Activated CD4-positive, CD25-positive, alpha-beta regulatory T cell treated with anti-CD3 and anti-CD28 coated beads, Interleukin-2, amount 50 U/mL, for 24 hours (primary cell): Measurements from ENCODE around the gene PALLD.

Experiments
- ATAC-seq, 2 donors: fragments of 150-1000 bp; cut with Tn5 transposase; one replicate each; pipeline ENCODE4 v1.10.0; 2021; ENCODE audit warnings: mild to moderate bottlenecking in 1 of 2, moderate library complexity in 1 of 2

Gene PALLD

DNA sequence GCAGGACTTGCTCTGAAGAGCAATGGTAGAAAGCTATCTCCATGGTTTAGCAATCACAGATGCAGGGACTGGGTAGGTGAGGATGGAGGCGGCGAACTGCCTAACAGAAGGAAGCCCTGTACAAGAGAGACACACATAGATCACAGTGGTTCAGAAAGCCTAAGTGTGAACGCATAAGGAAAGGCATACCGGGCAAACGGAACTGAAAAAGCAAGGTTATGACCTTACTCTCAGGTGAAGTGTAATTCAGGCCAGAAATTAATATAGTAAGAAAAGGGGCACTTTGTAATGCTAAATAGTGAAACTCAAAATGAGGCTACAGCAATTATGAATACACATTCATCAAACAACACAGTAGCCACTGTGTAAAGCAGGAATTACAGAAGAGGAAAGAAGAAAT, 126.6 kb downstream of the PALLD start:
- ATAC-seq = no peak

GRCh38 chr4:168628251-168628650, 131.4 kb downstream of the PALLD start:
- no peak for ATAC-seq

DNA sequence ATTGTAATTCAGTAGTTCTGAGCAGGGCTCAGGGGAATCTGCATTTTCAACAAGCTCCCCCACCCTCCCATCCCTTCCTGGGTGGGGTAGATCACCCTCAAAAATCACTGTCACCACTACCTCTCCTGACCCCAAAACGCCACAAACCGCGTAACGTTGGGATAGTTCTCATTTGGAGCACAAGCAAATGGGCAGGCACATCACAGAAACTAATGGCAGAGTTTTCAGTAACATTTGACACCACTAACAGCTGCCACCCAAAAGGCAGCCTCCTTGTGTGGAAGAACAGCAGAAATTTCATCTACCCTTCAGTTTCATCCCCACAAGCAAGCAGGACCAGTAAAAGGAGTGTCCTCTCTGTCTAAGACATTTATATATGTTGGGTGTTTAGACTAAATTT, 132.7 kb downstream of the PALLD start:
- no peak for ATAC-seq

- ATAC-seq = no peak
These were observed 133.8 kb downstream of the PALLD start for GRCh38 chr4:168630445-168631187.

- no peak for ATAC-seq
These were observed 134.7 kb downstream of the PALLD start for GRCh38 chr4:168631241-168632162.

- ATAC-seq = no peak
These were observed 135.5 kb downstream of the PALLD start for GRCh38 chr4:168632301-168632725.

DNA sequence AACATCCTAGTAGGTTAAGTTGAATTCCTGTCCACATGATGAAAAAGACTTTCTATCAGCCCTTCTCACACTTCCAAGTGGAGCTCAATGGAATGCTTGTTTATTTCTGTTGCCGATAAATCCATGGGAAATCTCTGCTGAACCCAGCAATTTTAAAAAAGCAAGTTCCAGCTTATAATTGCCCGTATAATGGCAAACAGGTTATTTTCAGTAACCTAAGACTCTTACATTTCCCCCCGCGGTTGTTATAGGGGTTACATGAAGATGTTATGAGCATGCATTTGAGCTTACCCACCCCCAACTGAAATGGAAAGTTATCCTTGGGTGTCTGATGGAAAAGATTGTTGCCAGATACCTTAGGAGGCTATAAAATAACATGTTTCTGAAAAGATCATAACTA, 136.2 kb downstream of the PALLD start:
- no peak for ATAC-seq

DNA sequence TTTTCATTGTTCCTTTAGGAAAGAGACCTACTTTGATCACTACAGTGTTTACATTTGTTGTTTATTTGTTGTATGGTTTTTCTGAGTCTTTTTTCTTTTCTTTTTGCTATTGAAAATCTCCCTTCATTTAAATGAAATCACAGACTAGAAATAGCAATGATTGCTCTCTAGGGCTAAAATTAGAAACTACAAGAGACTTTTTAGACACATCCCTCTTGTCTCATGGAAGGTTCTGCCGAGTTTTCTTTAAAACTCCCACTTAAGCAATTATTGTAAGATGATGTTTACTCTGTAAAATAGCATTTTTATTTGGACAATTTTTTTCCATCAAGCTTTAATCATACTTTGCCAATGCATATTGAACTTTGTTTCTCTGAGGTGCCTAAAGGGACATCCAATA, 136.6 kb downstream of the PALLD start:
- ATAC-seq = no peak

- ATAC-seq = no peak
These were observed 137.5 kb downstream of the PALLD start for GRCh38 chr4:168634276-168634802.

- ATAC-seq = no peak
These were observed 139.2 kb downstream of the PALLD start for GRCh38 chr4:168636040-168636439.

DNA sequence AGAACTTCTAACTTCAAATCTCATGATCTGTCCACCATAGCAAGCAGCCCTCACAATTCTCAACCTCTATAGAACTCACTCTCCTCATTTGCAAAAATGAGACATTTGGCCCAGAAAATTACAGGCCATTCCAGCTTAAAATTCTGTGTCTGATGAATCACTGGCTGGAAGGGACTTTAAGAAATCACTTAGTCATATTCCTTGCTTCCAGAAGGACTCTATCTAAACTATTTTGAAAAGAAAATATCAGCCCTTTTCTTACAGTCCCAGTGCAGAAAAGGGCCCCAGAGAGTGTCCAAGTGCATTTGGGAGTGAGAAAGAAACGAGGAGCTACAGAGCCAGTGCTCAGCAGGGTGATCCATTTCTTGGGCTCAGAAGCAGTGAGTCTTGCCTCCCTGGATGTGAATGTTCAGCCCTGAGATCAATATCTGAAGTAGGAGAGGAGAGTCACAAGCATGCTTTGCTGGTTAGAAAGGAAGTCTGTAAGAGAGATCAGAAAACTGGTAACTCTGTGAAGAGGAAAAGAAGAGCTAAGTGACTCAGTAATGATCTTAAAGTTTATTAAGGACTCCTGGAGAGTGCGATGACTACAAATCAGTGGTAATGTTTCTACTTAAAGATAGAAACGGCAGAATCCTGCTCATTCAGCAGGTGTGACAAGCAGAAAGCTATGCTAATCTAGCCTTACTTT, 139.8 kb downstream of the PALLD start:
- ATAC-seq = no peak

- ATAC-seq = no peak
These were observed 141.3 kb downstream of the PALLD start for GRCh38 chr4:168637872-168638756.

DNA sequence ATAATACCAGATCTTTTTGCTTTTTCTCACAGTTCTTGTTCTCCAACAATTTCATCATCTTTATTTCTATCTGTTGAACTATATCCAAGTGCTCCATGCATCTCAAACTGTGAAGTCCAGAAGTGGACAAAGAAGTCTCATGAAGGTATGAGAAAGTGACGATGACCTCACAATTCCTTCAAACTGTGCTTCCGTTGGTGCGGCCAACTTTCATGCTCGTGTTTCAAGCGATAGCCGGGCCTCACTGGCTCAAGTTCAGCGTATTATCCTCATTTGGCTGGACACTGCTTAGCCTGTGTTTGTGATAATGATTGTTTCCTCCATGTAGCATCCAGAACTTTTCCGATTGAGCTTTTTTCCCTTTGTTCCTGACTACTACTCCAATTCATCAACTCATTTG, 143.1 kb downstream of the PALLD start:
- no peak for ATAC-seq

DNA sequence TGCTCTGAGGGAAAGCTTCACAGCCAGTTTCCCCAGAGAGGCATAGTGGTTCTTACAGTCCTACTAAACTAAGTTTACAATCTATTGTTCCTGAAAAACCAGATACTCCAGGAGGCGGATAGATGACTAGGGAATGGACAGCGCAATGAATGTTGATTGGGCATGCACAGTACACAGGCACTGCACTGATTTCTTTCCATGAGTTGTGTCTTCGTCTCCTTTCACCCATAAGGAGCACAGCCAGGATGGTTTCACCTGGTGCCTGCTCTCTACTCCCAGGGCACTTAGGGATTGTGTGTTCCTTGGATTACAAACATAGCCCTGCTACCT, 144.9 kb downstream of the PALLD start:
- no peak for ATAC-seq

- ATAC-seq = no peak
These were observed 145.7 kb downstream of the PALLD start for GRCh38 chr4:168642591-168642990.

DNA sequence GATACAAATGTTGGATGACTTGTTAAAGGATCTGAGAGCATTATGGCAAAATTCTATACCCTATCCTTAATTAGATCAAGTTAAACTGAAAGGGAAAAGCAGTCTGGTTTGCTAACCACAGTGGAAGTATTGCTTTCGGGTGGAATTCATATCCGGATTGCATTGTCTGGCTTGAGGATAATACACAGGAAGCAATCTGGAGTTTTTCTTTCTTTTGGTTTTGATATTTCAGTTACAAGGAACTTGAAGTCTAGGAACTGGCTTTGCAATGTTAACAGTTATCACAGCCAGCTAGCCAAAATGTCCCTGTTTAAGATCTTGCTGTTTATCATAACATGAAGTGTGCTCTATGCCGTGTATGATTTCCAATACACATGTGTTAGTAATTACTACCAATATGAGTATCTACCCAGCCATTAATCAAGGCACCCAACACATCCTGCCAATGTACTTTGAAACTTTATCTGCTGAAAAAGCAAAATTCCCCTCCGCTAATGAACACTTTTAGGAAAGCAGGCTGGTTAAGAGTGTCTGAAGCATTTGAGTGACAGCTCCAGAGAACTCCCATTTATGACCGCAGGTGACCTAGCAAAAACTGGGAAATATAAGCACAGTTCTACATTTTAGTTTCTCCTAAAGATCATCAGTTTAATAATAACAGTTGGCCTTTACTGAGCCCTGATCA, 146.4 kb downstream of the PALLD start:
- no peak for ATAC-seq

GRCh38 chr4:168643796-168644159, 146.9 kb downstream of the PALLD start:
- no peak for ATAC-seq

- ATAC-seq = no peak
These were observed 149.3 kb downstream of the PALLD start for GRCh38 chr4:168646001-168646768.

GRCh38 chr4:168647646-168648375, 151.0 kb downstream of the PALLD start:
- no peak for ATAC-seq

DNA sequence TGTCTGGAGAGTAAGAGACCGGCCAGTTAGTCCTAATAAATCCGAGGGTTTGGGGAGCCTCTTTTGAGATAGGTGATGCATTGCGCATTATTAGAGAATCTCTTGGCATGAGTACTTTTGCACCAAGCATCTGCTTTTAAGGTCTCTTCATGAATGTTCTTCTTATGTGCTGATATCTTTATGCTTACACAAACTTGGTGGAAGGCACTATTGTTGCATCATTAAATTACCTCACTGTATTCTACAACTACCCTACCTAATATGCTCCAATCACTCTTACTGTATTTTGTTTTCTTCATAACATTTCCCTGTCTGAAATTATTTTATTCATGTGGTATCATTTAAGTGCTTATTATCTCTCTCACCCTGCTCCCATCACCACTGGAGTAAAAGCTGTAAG, 151.6 kb downstream of the PALLD start:
- ATAC-seq = no peak
